Stimulated activated CD4-positive, alpha-beta T cell treated with anti-CD3 and anti-CD28 coated beads, Interleukin-4, amount 100 ng/mL, for 24 hours (primary cell): ENCODE measurements around the gene MGAT4C.
"Not testable (repeated sequence)": the region's sequence is repeated elsewhere in the genome, so short reads cannot be mapped to it uniquely, and the experiment has no call there.

Experiments
- DNase-seq: peaks from one replicate; pipeline ENCODE4 v3.0.0-alpha.2; 2020

MGAT4C gene

DNA sequence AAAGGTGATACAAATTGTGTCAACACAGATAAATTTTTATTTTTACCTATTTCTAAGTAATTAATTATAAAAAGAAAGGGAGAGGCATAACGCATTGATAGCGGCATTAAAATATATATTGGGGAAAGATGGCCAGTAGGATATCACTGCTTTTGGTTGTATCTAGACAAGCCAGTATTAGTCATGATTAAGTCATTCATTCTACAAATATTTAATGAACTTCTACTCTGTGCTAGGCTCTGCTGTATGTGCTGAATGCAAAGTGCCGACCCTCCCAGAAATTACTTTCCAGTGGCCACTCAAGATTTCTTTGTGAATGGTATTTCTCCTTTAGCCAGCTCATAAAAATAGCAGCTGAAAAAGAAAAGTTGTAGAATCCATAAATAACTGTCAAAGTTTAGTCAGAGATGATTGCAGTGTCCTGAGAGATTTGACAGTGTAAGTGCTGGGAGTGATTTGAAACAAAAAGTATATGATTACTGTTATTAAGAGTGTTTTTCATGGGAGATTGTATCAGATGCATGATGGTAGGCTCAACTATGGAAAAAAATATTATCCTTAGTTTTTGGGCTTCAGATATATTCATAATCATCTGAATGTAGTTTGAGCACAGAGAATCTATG lies 133.2 kb downstream of the MGAT4C start:
- DNase-seq = no peak

DNA sequence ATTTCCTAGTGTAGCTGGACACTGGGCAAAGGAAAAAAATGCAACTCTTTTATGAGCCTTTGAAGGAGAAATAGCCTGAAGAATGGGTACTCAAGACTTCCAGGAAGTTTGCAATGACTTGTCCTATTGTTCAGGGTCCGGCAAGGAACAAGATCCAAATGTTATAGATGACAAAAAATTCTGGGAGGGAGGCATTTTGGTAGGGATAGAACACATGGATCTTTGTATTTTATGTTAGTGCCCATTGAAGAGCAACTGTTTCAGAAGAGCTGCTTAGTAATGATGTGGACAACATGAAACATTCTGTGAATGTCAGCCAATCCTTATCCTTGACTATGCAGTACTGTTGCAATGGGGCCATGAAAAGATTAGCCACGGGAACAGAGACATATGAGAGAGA lies 138.0 kb downstream of the MGAT4C start:
- DNase-seq = no peak

DNA sequence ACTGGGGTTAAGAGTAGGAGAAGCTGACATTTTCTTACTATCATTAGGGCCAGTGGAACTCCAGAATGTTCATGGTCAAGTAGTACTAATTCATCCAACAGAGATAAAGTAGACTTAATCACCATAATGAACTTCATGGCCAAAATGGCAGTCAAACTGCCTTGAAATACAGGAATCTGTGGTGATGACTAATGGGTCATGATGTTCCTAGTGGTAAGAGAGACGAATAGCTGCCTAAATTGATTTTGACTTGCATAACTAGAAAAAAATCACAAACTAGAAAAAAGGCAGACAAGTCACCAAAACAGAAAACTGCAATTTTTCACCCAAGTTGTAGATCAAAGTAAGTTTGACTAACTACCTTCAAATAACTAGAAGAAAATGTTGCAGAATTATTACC lies 138.5 kb downstream of the MGAT4C start:
- no peak for DNase-seq

DNA sequence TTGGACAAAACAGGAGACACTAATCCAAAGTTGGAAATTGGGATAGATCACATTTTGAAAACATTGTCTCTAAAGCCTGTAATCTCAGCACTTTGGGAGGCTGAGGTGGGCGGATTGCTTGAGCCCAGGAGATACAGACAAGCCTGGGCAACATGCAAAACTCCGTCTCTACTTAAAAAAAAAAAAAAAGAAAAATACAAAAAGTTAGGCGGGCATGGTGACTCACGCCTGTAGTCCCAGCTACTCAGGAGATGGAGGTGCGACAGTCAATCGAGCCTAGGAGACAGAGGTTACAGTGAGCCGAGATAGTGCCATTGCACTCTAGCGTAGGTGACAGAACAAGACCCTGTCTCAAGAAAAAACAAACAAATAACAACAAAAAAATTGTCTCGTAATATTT lies 152.1 kb downstream of the MGAT4C start:
- no peak for DNase-seq

DNA sequence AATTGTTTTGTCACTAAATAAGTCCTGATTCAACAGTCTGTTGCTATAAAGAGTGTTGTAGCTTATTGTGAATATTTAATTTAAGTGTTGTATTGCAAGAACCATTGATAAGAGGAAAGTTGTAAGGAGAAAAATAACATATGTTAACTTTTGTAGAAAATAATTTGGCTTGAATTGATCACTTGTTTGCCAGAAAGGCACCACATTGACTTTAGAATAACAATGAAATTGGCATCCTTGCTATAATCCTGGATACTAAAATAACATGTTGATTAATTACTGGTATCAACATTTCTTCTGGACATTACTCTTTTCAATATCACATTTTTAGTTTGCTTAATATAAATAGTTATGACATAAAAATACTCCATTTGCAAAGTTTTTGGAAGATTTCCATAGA lies 159.0 kb downstream of the MGAT4C start:
- DNase-seq = no peak

DNA sequence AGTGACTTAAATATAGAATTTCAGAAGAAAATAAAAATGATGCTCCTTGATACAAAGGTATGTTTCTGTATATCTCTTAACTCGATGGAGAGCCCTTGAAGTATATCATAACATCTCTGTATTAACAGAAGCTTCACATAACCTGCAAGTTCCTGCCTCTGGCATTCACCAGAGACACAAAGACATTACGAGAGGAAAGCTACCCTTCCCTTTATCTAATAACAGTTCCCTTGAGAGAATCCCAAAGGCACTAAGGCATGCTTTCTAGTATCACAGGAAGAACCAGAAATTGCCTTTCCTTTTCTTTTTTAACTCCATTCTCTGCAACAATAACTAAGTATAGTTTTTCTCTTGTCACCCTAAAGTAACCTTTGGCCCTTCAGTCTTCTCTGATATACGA lies 164.5 kb downstream of the MGAT4C start:
- no peak for DNase-seq

DNA sequence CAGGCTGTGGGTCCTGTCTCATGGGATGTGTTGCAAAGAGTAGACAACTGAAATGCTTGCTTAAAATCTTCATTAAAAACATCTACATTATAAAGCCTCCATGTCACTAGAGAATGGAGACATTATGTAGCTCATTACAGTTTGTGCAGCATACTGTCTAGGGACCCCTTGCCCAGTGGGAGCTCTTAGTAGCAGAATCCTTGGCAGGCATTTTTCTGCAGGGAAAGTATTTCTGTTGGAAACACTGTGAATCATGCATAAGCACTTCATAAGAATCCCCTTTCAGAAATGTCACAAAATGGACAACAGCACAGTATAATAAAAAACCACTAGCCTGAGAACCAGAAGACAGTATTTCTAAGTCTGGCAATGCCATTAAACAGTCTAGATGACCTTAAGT lies 174.3 kb downstream of the MGAT4C start:
- no peak for DNase-seq

DNA sequence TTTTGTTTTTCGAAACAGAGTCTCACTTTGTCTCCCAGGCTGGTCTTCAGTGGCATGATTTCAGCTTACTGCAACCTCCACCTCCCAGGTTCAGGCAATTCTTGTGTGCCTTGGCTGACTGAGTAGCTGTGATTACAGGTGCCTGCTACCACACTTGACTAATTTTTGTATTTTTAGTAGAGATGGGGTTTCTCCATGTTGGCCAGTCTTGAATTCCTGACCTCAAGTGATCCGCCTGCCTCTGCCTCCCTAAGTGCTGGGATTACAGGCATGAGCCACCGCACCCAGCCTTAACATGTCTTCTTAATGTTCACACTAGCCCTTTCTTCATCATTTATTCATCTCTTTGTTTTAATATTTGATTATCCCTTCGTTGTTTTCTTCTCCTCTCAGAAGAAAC lies 197.1 kb downstream of the MGAT4C start:
- DNase-seq = not testable (repeated sequence)

DNA sequence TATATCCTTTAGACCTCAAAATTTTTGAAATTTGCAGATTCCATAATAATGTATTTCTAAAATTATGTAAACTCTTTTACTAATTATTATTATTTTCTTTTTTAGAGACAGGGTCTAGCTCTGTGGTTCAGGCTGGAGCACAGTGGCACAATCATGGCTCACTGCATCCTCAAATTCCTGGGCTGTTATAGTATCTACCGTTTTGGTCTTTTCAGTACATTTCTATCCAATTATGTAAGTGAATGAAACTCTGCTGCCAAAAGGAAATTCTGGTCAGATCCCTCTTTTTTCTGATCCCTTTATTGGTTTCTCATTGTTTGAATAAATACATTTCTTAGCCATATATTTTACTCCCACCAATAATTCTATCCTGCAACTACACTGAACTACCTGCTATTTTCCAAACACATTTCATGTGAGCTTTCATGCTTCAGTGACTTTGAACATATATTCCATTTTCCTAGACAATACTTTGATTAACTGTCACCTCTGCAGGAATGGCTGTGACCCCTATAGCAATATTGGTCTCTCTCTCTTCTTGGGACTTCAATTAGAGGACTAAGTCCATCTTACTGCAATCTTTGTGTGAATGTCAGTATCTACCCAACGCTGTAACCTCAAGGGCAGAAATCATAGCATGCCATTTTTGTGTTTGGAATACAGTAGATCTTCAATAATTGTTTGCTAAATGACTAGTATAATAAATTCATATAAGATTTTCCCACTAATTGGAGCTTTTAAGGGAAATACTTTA lies 198.9 kb downstream of the MGAT4C start:
- DNase-seq = no peak

DNA sequence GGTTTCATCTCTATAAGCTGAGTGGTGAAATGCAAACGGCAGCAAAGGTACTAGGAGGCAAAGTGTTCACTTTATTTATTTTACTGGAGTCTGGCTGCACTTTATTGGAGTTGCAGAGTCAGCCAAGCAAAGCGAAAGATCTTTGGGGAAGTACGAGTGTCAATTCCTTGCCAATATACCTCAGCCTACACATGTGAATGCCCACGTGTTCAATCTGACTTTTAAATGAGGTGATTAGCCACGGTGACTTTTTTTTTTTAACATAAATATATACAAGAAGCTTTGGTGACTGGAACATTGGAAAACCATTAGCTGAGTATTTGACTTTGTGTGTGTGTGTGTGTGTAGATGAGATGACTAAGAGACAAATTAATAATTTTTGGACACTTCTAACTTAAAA lies 203.3 kb downstream of the MGAT4C start:
- no peak for DNase-seq

DNA sequence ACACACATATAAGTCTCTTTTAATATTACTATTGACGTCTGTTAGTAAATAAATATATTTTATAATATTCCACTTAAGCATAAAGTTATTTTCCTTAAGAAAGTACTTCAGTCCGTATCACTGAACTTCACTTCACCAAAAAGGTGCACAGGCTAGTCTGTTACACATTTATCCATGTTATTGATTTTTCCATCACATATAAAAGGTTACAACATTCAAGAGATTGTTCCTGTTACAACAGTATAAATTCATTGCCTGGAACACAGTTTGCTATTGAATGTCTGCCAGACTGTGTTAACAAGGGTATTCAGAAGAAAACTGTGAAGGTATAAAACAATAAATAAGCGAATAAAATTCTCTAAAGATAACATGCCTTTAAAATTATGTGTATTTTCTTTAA lies 206.2 kb downstream of the MGAT4C start:
- DNase-seq = no peak

DNA sequence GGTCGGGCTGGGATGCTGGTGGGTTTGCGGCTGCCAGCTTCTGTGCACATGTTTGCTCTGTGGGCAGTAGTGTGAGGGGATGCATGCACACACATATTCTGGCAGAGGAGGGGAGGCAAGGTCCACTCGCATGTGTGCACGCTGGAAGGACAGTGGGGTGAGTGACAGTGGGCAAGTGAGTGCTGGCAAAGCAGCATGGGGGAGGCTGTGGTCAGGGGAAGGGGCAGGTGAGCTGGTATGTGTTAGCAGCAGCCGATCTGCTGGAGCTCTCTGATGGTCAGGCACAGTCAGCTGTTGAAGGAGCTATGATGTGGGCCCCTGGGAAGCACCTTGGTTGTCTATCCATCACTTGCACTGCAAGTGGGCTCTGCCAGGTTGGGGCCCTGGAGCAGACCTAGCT lies 211.8 kb downstream of the MGAT4C start:
- no peak for DNase-seq

DNA sequence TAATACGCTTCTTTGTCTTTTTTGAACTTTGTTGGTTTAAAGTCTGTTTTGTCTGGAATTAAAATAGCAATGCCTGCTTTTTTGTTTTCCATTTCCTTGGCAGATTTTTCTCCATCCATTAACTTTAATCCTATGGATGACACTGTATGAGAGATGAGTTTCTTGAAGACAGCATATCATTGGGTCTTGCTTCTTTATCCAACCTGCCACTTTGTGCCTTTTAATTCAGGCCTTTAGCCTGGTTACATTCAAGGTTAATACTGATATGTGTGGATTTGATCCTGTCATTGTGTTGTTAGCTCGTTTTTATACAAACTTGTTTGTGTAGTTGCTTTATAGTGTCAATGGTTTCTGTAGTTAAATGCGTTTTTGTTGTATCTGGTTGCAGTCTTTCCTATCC lies 214.1 kb downstream of the MGAT4C start:
- DNase-seq = no peak

DNA sequence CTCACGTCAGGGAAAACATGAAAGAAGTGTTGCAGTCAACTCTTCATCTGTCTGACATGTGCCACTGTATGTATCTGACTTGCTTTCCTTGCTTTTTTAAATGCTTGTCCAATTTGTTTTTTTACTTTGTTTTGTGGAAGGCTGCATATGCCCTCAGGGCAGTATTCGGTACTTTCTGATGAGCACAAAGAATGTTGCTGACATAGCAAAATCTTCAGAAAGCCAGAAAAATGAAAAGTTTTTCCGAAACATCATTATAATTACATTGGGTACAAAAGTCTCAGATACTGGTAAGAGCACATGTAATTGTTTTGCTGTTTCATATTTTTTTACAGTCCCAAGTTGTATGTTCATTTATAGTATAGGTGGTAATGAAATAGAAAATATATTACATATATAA lies 237.8 kb downstream of the MGAT4C start:
- DNase-seq = no peak

DNA sequence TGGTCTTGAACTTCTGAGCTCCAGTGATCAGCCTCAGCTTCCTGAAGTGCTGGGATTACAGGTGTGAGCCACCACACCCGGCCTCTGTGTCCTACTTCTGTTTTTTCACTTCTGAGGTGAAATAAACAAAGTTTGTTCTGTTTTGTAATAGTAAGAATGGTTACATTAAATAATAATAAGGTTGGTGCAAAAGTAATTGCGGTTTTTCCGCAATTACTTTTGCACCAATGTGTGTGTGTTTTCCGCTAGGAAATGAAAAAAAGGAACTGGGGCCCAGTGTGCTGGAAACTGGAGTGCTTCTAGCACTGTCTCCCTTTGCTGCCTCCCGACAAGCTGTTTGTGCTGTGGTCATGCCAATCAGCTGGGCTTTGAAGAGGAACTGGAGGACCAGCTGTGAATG lies 241.2 kb downstream of the MGAT4C start:
- DNase-seq = no peak

DNA sequence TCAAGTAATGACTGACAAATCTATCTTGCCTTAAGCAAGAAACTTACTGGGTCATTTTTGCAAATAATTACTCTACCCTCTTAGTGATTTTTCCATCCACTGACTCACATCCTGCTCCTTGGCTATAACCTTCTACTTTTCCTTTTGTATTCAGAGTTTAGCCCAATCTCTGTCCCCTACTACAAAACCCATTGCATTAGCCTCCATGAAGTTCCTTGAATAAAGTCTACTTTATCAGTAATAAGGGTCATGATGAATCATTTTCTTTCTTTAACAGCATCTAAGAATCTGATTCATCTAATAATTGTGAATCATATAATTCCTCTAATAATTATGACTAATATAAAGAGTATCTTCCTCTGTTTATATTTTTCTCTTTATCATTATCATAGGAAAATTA lies 249.5 kb downstream of the MGAT4C start:
- DNase-seq = no peak

DNA sequence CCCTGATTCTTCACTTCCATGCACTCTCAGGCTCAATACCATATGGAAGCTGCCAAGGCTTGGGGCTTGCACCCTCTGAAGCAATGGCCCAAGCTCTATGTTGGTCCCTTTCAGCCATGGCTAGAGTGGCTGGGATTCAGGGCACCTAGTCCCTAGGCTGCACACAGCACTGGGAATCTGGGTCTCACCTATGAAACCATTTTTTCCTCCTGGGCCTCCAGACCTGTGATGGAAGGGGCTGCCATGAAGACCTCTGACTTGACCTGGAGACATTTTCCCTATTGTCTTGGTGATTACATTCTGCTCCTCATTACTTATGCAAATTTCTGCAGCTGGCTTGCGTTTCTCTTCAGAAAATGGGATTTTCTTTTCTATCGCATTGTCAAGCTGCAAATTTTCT lies 258.1 kb downstream of the MGAT4C start:
- no peak for DNase-seq

DNA sequence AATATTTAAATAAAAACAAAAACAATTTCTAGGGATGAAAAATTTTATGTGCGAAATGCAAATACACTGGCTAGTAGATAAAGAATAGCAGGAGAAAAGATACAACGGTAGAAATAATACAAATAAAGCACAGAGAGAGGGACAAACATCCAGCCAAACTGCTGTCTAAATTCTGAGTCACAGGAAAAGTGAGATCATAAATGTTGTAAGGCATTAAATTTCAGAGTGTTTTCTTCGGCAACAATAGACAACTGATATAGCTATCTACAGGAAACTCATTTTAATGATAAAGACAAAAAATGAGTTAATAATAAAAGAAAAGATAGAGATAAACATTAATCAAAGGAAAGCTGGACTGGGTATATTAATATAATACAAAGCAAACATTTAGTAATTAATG lies 259.9 kb downstream of the MGAT4C start:
- no peak for DNase-seq

DNA sequence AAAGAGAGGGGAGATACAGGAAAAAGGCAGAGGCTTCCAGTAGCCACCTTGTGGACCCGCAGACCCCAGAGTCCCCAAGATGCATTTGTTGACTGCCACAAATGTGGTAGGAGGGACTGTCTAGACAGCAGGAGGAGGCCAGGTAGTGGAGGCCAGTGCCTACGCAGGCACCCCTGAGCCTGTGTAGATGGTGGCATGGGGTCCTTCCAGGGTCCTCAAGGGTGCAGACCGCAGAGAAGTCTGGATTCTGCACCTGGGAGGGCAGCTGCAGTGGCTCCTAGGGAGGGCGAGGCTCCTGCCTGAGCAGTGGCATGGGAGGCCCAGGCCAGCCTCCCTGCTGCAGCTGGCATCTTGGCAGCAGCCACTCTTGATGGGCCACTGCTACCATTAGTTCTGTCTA lies 262.4 kb downstream of the MGAT4C start:
- DNase-seq = no peak

DNA sequence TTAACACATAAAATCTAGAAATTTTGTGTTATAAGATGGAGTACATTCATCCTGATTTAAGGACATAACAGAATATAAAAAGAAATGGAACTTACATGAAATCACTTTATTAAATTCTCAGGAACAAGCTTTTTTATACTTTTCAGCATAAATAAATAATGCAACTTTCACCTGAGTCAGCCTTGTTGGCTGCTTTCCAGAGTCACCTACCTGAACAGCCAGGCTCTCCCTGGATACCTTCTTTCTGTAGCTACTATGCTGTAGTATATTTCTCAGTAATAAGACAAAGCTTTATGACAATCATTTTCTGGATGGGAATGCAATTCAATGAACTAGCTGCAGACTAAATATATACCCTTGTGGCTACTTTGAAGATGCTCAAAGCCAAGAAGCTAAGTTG lies 270.2 kb downstream of the MGAT4C start:
- no peak for DNase-seq

DNA sequence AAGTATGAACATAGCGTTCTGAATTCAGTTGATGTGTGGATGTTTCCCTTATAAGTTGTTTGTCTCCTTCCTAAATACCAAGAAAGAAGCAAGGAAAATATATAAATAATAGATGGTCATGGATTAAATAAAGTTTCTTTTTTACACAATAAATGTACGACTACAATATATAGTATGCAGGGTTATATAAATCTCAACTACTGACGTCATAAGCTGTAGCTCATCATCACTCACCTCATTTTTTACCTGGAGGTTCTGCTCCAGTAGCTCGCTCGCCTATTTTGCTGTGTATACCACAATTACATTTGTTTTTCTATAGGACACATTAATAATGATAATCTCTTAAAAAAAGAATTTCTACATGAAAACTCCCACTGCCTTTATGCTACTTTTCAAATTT lies 272.6 kb downstream of the MGAT4C start:
- DNase-seq = no peak

DNA sequence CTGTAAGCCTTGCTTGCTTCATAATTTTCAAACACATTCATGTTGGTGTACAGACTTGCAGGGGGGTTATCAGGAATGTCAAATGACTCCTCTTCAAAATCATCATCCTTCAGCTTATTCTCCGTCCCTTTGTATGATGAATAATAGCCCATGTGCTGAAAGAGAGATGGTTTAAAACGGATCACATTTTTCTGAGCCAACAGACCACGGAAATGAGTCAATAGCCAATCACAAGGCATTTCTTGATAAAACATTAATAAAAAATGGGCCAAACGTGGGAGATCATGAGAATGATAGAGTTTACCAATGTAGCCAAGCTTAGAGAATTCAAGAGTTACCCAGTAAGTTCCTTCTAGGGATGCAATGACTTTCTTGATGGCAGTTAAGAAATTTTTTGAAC lies 276.6 kb downstream of the MGAT4C start:
- DNase-seq = no peak

DNA sequence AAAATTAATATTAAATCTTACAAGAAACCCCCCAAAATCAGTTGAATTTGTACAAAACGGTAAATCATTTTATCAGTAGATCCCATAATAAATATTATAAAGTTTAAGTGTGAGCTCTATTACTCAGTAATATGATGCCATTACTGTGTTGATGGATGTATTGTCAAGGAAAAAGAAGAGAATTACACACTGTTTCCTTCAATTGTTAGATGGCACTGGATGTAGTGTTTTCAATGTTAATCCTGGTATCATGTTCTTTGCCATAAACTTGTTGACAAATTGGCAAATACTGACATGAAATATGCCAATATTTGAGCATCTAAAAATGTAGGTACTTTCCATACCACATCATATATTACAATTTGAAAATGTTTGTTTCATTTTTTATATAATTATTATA lies 280.5 kb downstream of the MGAT4C start:
- DNase-seq = no peak

DNA sequence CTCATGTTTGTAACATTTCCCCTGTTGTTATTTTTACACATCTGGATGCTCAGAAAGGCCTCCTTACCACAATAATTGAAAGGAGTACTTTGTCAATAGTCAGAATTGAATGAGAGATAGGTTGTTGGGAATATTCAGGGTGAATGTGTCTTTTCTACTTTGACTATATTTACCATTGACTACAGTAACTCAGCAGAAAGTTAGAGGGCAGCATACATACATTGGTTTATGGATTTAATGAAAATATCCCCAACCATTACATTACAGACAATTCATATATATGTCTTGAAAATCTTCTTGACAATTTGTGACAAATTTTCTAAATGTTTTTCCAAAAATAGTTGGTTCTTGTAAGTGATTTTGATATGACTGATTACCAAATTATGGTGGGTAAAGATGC lies 284.4 kb downstream of the MGAT4C start:
- DNase-seq = no peak

DNA sequence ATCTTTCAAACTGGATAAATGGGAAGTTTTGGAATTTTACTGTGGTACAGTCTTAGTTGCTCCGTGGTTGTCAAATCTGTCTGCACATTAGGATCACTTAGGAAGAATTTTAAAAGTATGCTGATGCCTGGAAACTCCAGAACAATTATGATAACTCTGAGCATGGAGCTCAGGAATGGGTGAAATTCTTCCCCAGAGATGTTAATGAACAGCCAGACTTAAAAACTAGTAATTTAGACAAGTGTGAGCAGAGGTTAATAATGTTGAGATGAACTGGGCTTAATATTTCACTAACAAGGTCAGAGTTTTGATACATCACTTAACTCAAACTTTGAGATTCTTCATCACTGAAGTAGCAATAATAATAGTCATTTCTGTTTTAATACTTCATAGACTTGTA lies 287.6 kb downstream of the MGAT4C start:
- DNase-seq = no peak
